Esophagus muscularis mucosa (tissue), 4 donors: Measurements from ENCODE around the gene JMJD1C.

Source experiments
- EP300 ChIP-seq: sonication (generic); formaldehyde crosslinking; IDR thresholded peaks from one replicate; pipeline ENCODE4 v1.6.1; 2017; ENCODE audit warnings: antibody characterized with exemption
- POLR2A ChIP-seq: fragments of 450-650 bp; IDR thresholded peaks from one replicate; pipeline ENCODE4 v1.6.1; 2017; ENCODE audit warnings: antibody characterized with exemption, moderate library complexity, mild to moderate bottlenecking, low read depth
- TF ChIP-seq, protein P1 (sequence below), 3 experiments: fragments of 200-600 bp in 2 of 3; fragments of 450-650 bp in 1 of 3; sonication (generic) in 2 of 3; IDR thresholded peaks; one replicate each; pipeline ENCODE4 v1.5.1; 2017 to 2019; ENCODE audit warnings: antibody characterized with exemption in 3 of 3, mild to moderate bottlenecking in 2 of 3, moderate library complexity in 1 of 3

DNA sequence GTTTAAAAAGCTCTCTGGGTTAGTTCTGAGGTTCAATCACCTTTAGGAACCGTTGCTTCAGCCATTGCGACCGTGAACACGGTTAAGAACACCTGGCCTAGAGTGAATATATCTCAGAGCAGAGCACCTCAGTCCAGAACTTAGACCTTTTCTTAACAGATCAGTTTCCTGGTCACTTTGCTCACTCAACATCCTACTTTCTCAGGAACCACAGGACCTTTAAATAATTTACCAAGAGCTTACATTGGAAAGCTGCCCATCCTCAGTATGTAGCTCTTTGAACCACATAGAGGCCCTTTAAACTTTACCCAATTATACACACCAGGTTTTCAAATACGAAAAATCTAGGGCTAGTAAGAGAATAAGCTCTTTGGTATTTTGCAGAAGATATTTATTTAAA, 179.4 kb downstream of the JMJD1C start:
- TF ChIP-seq, protein P1, sequence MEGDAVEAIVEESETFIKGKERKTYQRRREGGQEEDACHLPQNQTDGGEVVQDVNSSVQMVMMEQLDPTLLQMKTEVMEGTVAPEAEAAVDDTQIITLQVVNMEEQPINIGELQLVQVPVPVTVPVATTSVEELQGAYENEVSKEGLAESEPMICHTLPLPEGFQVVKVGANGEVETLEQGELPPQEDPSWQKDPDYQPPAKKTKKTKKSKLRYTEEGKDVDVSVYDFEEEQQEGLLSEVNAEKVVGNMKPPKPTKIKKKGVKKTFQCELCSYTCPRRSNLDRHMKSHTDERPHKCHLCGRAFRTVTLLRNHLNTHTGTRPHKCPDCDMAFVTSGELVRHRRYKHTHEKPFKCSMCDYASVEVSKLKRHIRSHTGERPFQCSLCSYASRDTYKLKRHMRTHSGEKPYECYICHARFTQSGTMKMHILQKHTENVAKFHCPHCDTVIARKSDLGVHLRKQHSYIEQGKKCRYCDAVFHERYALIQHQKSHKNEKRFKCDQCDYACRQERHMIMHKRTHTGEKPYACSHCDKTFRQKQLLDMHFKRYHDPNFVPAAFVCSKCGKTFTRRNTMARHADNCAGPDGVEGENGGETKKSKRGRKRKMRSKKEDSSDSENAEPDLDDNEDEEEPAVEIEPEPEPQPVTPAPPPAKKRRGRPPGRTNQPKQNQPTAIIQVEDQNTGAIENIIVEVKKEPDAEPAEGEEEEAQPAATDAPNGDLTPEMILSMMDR (IDR thresholded peaks at IDR 0.05): no peak
- TF ChIP-seq POLR2A: no peak
- TF ChIP-seq EP300: no peak
